CD8-positive, alpha-beta memory T cell (primary cell): ENCODE measurements around the gene CALML4. TPM values are rescaled to one million over a fixed set of nuclear protein-coding genes. Genes with fewer than 3 reads are reported as not detected.
"Not testable (repeated sequence)": the region's sequence is repeated elsewhere in the genome, so short reads cannot be mapped to it uniquely, and the experiment has no call there.

Experiments used
- CTCF ChIA-PET: fragments of 350-600 bp; sonication (Branson Sonifier 250); formaldehyde crosslinking; loops from one replicate; lab custom pipeline; 2021; ENCODE audit warnings: antibody characterized with exemption; lab: Charles Lee
- POLR2A ChIA-PET: fragments of 350-600 bp; sonication (Branson Sonifier 250); formaldehyde crosslinking; loops from one replicate; lab custom pipeline; 2021; ENCODE audit warnings: antibody characterized with exemption; lab: Charles Lee
- DNase-seq, 5 donors: peaks; one replicate each; pipeline versions ENCODE4 v3.0.0 to v3.0.0-alpha.2; 2020 to 2022; ENCODE audit warnings: mixed read lengths in 1 of 5
- H3K27ac ChIP-seq: one replicate; pipeline ENCODE4 v1.7.0; 2013; ENCODE audit warnings: low read depth, mild to moderate bottlenecking, low read length, moderate library complexity
- H3K27me3 ChIP-seq: 2 replicates; pipeline ENCODE4 v1.7.0; 2013; ENCODE audit warnings: low read length, mild to moderate bottlenecking; ENCODE audit not compliant: insufficient read depth, poor library complexity, severe bottlenecking
- H3K36me3 ChIP-seq: 2 replicates; pipeline ENCODE4 v1.7.0; 2013; ENCODE audit warnings: mild to moderate bottlenecking, low read length, moderate library complexity; ENCODE audit not compliant: insufficient read depth
- H3K4me1 ChIP-seq: 2 replicates; pipeline ENCODE4 v1.7.0; 2013; ENCODE audit warnings: mild to moderate bottlenecking, low read length, moderate library complexity; ENCODE audit not compliant: insufficient read depth
- H3K4me3 ChIP-seq: 2 replicates; pipeline ENCODE4 v1.7.0; 2013; ENCODE audit warnings: mild to moderate bottlenecking, low read length
- H3K9me3 ChIP-seq: 2 replicates; pipeline ENCODE4 v1.7.0; 2013; ENCODE audit warnings: mild to moderate bottlenecking, low read length
- H3K27ac Mint-ChIP-seq, 8 donors: one replicate each; pipeline ENCODE4 v1.8.0; 2020 to 2021; ENCODE audit warnings: mixed read lengths in 8 of 8, mild to moderate bottlenecking in 6 of 8, inconsistent platforms in 3 of 8, moderate library complexity in 3 of 8
- H3K27me3 Mint-ChIP-seq, 2 donors: one replicate each; pipeline ENCODE4 v1.8.0; 2020 to 2021; ENCODE audit warnings: mixed read lengths in 2 of 2, mild to moderate bottlenecking in 1 of 2, moderate library complexity in 1 of 2
- H3K36me3 Mint-ChIP-seq, 3 donors: one replicate each; pipeline ENCODE4 v1.8.0; 2020 to 2021; ENCODE audit warnings: mixed read lengths in 3 of 3, inconsistent platforms in 1 of 3, mild to moderate bottlenecking in 1 of 3
- H3K4me1 Mint-ChIP-seq, 3 donors: one replicate each; pipeline ENCODE4 v1.8.0; 2020 to 2021; ENCODE audit warnings: mixed read lengths in 3 of 3, inconsistent platforms in 1 of 3, mild to moderate bottlenecking in 1 of 3
- H3K4me3 Mint-ChIP-seq, 7 donors: one replicate each; pipeline ENCODE4 v1.8.0; 2020 to 2021; ENCODE audit warnings: mixed read lengths in 7 of 7, mild to moderate bottlenecking in 6 of 7, moderate library complexity in 4 of 7, inconsistent platforms in 2 of 7
- H3K9me3 Mint-ChIP-seq, 5 donors: one replicate each; pipeline ENCODE4 v1.8.0; 2020 to 2022; ENCODE audit warnings: mixed read lengths in 5 of 5, mild to moderate bottlenecking in 3 of 5, moderate library complexity in 2 of 5, inconsistent platforms in 1 of 5
- polyA plus RNA-seq: library from polyadenylated mRNA; unstranded; fragments of 300-500 nt; fragmentation: Illumina TruSeq; gene quantifications from one replicate; pipeline ENCODE4 v1.2.3, GENCODE V29; 2021
- total RNA-seq, 2 experiments: library from RNA; stranded (reverse); gene quantifications; one replicate each; pipeline ENCODE4 v1.2.3, GENCODE V29; 2021

CALML4 gene
- total and polyA plus RNA-seq, 3 experiments from 2014 or later, result 0.40 to 6.4 (median 4.9) TPM

DNA sequence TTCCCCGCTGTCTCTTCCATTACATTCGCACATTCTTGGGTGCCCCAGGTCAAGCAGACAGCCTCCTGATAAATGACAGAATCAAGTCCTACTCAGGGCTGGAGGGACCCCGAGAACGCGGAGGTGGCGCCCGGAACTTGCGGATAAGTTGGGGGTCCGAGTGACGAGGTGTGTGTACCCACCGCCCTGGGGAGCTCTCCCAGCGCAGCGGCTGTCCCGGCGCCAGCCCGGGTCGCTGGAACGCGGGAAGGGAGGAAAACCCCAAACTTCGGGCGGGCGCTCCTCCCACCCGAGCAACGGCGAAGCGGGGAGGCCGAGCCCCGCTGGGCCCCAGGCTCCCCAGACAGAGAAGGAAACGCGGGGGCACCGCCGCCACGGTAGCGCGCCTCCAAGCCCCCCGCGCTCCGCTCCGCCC, 23.8 kb upstream of the CALML4 start:
- Histone ChIP-seq H3K36me3 (no peaks in the 10 kb centered on the region), H3K27ac (peak overlapping the region; percentile 72), H3K4me3 (peak overlapping the region; percentile 90), H3K9me3 (no peaks in the 10 kb centered on the region), H3K4me1 (peaks cover 17% of the 10 kb centered on the region), H3K27me3 (no peaks in the 10 kb centered on the region)
- POLR2A ChIA-PET, result interaction anchor here (1.1 kb wide), 1 partner anchor 49 kb away, joined by 11 read pairs; the partner anchor contains the start of gene FEM1B
- CTCF ChIA-PET, result interaction anchor here (1.4 to 3.8 kb wide), 3 partner anchors 8 to 49 kb away, joined by 3 to 11 read pairs (median 4); partner anchors contain the start of gene FEM1B
- Mint-ChIP-seq H3K36me3 (peaks cover 0 to 3% (median 0%) of the 10 kb centered on the region in 3 donors), H3K4me1 (peaks cover 29 to 42% (median 39%) of the 10 kb centered on the region in 3 donors), H3K4me3 (peak overlapping the region; percentile 81 to 95 (median 88)), H3K27ac (peak overlapping the region in 7 of 8 donors; percentile 9 to 95 (median 63)), H3K9me3 (no peaks in the 10 kb centered on the region), H3K27me3 (peaks cover 6 to 10% of the 10 kb centered on the region in 2 donors)
- DNase-seq, result no peak

DNA sequence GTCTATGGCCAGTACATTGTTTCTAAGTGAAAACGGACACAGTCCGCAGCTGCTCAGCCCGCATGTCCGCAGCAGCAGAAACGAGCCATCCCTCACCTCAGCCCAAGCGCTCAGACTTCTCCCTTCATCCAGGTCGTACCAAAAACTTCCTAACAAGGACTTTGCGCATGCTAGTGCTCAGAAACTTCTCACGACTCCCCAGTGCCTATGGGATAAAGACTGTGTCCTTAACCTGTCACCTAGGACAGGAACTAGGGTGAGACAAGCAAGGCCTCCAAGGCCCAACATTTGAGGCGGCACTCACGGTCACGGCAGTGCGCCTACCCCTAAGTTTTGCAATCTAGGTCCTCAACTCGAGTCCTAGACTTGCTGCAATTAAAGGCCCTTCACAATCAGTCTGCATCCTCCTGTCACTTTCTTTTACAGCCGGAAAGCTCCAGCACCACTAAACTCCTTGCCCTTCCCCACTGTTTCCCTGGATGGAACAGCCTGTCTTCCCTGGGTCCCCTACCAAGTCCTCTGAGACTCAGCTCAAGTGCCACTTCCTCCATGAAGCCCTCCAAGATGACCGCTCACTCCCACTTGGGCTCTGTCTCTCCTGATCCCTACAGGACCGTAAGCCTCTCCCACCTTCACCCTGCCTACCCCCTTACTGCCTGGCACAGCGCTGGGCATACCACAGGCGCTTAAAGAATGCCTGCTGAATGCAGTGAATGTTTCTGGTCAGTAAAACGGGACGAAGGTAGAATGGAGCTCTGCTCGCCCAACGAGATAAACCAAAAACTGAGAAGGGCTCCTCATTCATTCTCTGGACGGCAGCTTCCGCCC, 23.2 kb upstream of the CALML4 start:
- Mint-ChIP-seq H3K9me3 (no peaks in the 10 kb centered on the region), H3K27ac (peak overlapping the region; percentile 9 to 95 (median 62)), H3K27me3 (peaks cover 3 to 4% of the 10 kb centered on the region in 2 donors), H3K4me1 (peaks cover 29 to 42% (median 39%) of the 10 kb centered on the region in 3 donors), H3K4me3 (peak overlapping the region; percentile 81 to 95 (median 88)), H3K36me3 (peaks cover 0 to 3% (median 0%) of the 10 kb centered on the region in 3 donors)
- no peak for DNase-seq
- H3K27ac ChIP-seq, result peak overlapping the region; percentile 72
- no peaks in the 10 kb centered on the region for H3K27me3 ChIP-seq
- ChIA-PET CTCF (interaction anchor here (1.4 to 3.8 kb wide), 3 partner anchors 8 to 49 kb away, joined by 3 to 11 read pairs (median 4); partner anchors contain the start of gene FEM1B), POLR2A (no interaction called here)
- peaks cover 17% of the 10 kb centered on the region for H3K4me1 ChIP-seq
- H3K9me3 ChIP-seq, result no peaks in the 10 kb centered on the region
- no peaks in the 10 kb centered on the region for H3K36me3 ChIP-seq
- H3K4me3 ChIP-seq, result peak overlapping the region; percentile 90

DNA sequence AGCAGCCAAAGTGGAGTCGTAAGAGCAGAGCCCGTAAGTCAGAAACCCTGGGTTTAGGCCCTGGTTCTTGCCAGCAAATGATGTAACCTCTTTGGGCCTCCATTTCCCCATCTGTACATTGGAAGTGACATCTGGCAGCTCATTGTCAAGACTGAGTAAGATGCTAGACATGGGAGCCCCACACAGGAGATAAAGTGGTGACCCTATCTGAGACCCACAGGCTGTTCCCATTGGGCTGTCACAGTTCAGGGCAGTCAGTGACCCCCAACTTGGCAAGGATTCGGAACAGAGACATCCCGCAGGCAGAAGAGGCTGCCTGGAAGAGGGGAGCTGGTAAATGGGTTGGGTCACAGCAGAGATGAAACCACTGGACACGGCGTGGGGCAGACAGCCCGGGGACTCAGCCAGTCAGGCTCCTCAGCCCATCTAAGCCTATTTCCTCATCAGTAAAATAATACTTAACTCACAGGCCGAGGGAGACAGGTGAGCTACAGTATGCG, 22.6 kb upstream of the CALML4 start:
- CTCF ChIA-PET, result interaction anchor here (3.8 kb wide), 1 partner anchor 25 kb away, joined by 11 read pairs; no protein-coding TSS in a partner anchor
- Mint-ChIP-seq H3K36me3 (peaks cover 0 to 3% (median 0%) of the 10 kb centered on the region in 3 donors), H3K27me3 (peaks cover 0 to 1% of the 10 kb centered on the region in 2 donors), H3K9me3 (no peaks in the 10 kb centered on the region), H3K4me1 (peaks cover 29 to 42% (median 39%) of the 10 kb centered on the region in 3 donors), H3K27ac (peak overlapping the region in 2 of 8 donors; percentile 11 to 72), H3K4me3 (peak overlapping the region; percentile 81 to 95 (median 88))
- Histone ChIP-seq H3K36me3 (no peaks in the 10 kb centered on the region), H3K9me3 (no peaks in the 10 kb centered on the region), H3K27ac (no peak overlapping the region), H3K4me1 (peaks cover 17% of the 10 kb centered on the region), H3K4me3 (no peak overlapping the region), H3K27me3 (no peaks in the 10 kb centered on the region)
- DNase-seq, result no peak
- POLR2A ChIA-PET, result no interaction called here

DNA sequence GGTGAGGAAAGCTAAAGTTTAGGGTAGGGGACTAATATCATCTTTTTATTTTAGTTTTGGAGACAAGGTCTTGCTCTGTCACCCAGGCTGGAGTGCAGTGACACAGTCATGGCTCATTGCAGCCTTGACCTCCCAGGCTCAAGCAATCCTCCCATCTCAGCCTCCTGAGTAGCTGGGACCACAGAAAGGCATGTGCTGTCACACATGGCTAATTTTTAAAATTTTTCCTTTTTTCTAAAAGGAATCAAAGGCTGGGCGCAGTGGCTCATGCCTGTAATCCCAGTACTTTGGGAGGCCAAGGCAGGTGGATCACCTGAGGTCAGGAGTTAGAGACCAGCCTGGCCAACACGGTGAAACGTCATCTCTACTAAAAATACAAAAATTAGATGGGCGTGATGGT, 20.3 kb upstream of the CALML4 start:
- Mint-ChIP-seq H3K4me1 (peaks cover 29 to 42% (median 34%) of the 10 kb centered on the region in 3 donors), H3K4me3 (peak overlapping the region in 2 of 7 donors; percentile 23 to 87)
- peaks cover 16% of the 10 kb centered on the region for H3K4me1 ChIP-seq
- H3K4me3 ChIP-seq, H3K27me3 ChIP-seq, H3K9me3 ChIP-seq, H3K27ac ChIP-seq, H3K27ac Mint-ChIP-seq, H3K9me3 Mint-ChIP-seq, H3K36me3 ChIP-seq, DNase-seq, H3K27me3 Mint-ChIP-seq, H3K36me3 Mint-ChIP-seq, POLR2A ChIA-PET, CTCF ChIA-PET: not testable (repeated sequence)

DNA sequence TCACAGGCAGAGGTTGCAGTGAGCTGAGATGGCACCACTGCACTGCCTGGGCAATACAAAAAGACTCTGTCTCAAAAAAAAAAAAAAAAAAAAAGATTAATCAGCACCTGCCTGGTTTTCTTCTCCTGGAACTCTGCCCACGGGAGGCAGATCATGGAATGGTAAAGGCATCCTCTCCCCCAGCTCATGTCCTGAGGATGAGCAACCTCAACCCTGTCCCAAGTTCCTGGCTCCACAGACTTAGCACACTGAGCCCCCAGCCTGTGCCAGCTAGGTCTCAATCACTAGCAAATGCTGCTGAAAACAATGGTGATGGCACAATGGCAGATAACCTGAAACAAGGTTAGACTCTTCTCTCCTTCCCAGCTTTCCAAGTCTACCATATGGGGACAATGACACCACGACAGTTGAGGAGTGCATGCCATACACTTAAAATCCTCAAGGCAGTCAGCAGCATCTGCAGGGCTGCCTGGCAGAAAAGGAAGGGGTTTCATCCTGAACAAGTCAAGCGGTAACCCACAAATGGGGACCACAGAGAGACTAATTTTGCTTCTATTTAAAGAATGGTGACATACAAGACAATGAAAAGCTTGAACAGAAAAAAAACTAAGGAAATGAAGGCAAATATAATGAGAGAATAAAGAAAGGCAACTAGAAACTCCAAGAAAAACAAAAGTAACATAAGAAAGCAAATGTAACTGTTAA, 19.6 kb upstream of the CALML4 start:
- Mint-ChIP-seq H3K36me3 (no peaks in the 10 kb centered on the region), H3K4me3 (peak overlapping the region in 2 of 7 donors; percentile 69 to 87), H3K9me3 (no peaks in the 10 kb centered on the region), H3K27ac (peak overlapping the region in 2 of 8 donors; percentile 45 to 60), H3K4me1 (peaks cover 24 to 36% (median 29%) of the 10 kb centered on the region in 3 donors), H3K27me3 (no peaks in the 10 kb centered on the region)
- Histone ChIP-seq H3K4me3 (no peak overlapping the region), H3K36me3 (no peaks in the 10 kb centered on the region), H3K27me3 (no peaks in the 10 kb centered on the region), H3K4me1 (peaks cover 11% of the 10 kb centered on the region), H3K27ac (no peak overlapping the region), H3K9me3 (no peaks in the 10 kb centered on the region)
- ChIA-PET CTCF (no interaction called here), POLR2A (no interaction called here)
- DNase-seq, result no peak

DNA sequence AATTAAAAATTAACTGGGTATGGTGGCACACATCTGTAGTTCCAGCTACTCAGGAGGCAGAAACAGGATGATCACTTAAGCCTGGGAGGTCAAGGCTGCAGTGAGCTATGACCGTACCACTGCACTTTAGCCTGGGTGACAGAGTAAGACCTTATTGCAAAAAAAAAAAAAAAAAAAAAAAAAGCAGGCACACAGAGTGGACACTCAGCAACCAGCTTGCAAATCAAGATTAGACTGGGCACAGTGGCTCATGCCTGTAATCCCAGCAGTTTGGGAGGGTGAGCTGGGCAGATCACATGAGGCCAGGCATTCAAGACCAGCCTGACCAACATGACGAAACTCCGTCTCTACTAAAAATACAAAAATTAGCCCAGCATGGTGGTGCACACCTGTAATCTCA, 19.0 kb upstream of the CALML4 start:
- H3K27ac ChIP-seq, result no peak overlapping the region
- no peak overlapping the region for H3K4me3 ChIP-seq
- Mint-ChIP-seq H3K4me3 (peak overlapping the region in 1 of 7 donors; percentile 69), H3K27me3 (no peaks in the 10 kb centered on the region), H3K27ac (no peak overlapping the region), H3K4me1 (peaks cover 24 to 35% (median 29%) of the 10 kb centered on the region in 3 donors), H3K9me3 (no peaks in the 10 kb centered on the region), H3K36me3 (no peaks in the 10 kb centered on the region)
- CTCF ChIA-PET, result no interaction called here
- DNase-seq, result no peak
- H3K27me3 ChIP-seq, result no peaks in the 10 kb centered on the region
- H3K36me3 ChIP-seq, result no peaks in the 10 kb centered on the region
- no peaks in the 10 kb centered on the region for H3K9me3 ChIP-seq
- peaks cover 11% of the 10 kb centered on the region for H3K4me1 ChIP-seq
- POLR2A ChIA-PET, result no interaction called here

DNA sequence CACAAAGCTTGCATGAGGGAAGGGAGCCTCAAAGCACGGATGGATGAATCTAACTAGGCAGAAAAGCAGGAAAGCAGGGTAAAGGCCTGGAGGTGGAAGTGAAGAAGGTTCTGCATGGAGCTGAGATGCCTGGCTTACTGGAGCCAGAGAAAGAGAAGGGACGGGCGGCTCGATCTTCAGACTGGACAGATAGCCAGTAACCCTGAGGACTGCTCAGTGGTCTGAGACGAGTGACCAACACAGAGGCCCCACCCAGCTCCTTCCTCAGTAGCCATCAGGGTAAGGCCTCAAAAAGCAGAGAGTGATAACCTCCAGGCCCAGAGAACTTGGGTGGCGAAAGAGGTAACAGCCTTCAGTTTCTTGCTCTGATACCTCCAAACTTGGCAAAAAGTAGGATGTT, 18.0 kb upstream of the CALML4 start:
- CTCF ChIA-PET, result no interaction called here

More for the DNA sequence above, 18.0 kb upstream of the CALML4 start:
- H3K9me3 Mint-ChIP-seq, result no peaks in the 10 kb centered on the region
- no peaks in the 10 kb centered on the region for H3K27me3 Mint-ChIP-seq
- no peak overlapping the region for H3K27ac Mint-ChIP-seq
- H3K27me3 ChIP-seq, result no peaks in the 10 kb centered on the region
- H3K4me3 Mint-ChIP-seq, result no peak overlapping the region
- H3K36me3 Mint-ChIP-seq, result peaks cover 0 to 2% (median 0%) of the 10 kb centered on the region in 3 donors
- no peak overlapping the region for H3K4me3 ChIP-seq
- peaks cover 17 to 27% (median 21%) of the 10 kb centered on the region in 3 donors for H3K4me1 Mint-ChIP-seq
- H3K9me3 ChIP-seq, result no peaks in the 10 kb centered on the region
- no peak for DNase-seq
- peaks cover 4% of the 10 kb centered on the region for H3K4me1 ChIP-seq
- H3K36me3 ChIP-seq, result no peaks in the 10 kb centered on the region
- no peak overlapping the region for H3K27ac ChIP-seq
- POLR2A ChIA-PET, result no interaction called here
